HCT116 (cell line): Measurements from ENCODE around the gene ACP7. TPM values are rescaled to one million over a fixed set of nuclear protein-coding genes. Genes with fewer than 3 reads are reported as not detected.

Experiments used
- ATAC-seq: fragments of 200-7000 bp; cut with Tn5 transposase; 2 replicates; pipeline ENCODE4 v1.9.1; 2020; ENCODE audit warnings: mild to moderate bottlenecking, moderate library complexity
- BruUV-seq: library from RNA; stranded (reverse); fragments of 400-500 nt; replicated peaks from 2 replicates; lab custom pipeline; 2021; lab: Mats Ljungman, UMichigan
- CTCF ChIA-PET: fragments of 300-600 bp; sonication (Branson Sonifier 250); formaldehyde crosslinking; loops from one replicate; lab custom pipeline; 2021; ENCODE audit warnings: antibody characterized with exemption; lab: Charles Lee
- POLR2A ChIA-PET: fragments of 300-600, 350-600 bp; sonication (Branson Sonifier 250); formaldehyde crosslinking; loops from one replicate; lab custom pipeline; 2021; ENCODE audit warnings: antibody characterized with exemption; lab: Charles Lee
- RAD21 ChIA-PET, 2 experiments: fragments of 300-600 bp; sonication (Branson Sonifier 250); formaldehyde crosslinking; loops; one replicate each; lab custom pipeline; 2023; ENCODE audit warnings: low total read pairs in 2 of 2; ENCODE audit not compliant: uncharacterized antibody in 2 of 2, unreplicated experiment in 2 of 2, low non-redundant PET in 1 of 2; lab: Charles Lee
- DNase-seq: peaks from one replicate; pipeline ENCODE4 v3.0.0-alpha.2; 2010; ENCODE audit warnings: low read depth, low spot score
- H2AFZ ChIP-seq: fragments of 200-600 bp; shearing (Covaris generic), sonication (generic); 2 replicates; pipeline ENCODE4 v1.6.1; 2017; ENCODE audit warnings: low read depth, mixed run types, mixed read lengths, antibody characterized with exemption, low read length; ENCODE audit not compliant: poor library complexity, severe bottlenecking
- H3K27ac ChIP-seq: 2 replicates; pipeline ENCODE4 v1.5.1; 2012; ENCODE audit warnings: low read depth, low read length
- H3K27me3 ChIP-seq: fragments of 200-600 bp; sonication (generic); 2 replicates; pipeline ENCODE4 v1.6.1; 2016; ENCODE audit warnings: mixed run types, low read length, mixed read lengths; ENCODE audit not compliant: insufficient read depth
- H3K36me3 ChIP-seq, 2 experiments: fragments of 200-500 bp in 1 of 2; fragments of 200-600 bp in 1 of 2; sonication (Bioruptor generic) in 1 of 2; sonication (generic) in 1 of 2; 2 replicates each; pipeline versions ENCODE4 v1.5.1 to v1.6.1; 2014 to 2016; ENCODE audit warnings: low read length in 2 of 2, inconsistent platforms in 1 of 2, mixed read lengths in 1 of 2, mixed run types in 1 of 2; ENCODE audit not compliant: insufficient read depth in 2 of 2, control insufficient read depth in 1 of 2
- H3K4me1 ChIP-seq, 2 experiments: fragments of 200-600 bp in 1 of 2; sonication (generic) in 1 of 2; 2 replicates each; pipeline versions ENCODE4 v1.5.1 to v1.6.1; 2012 to 2017; ENCODE audit warnings: low read length in 2 of 2, inconsistent platforms in 1 of 2, mild to moderate bottlenecking in 1 of 2, mixed read lengths in 1 of 2, mixed run types in 1 of 2, moderate library complexity in 1 of 2; ENCODE audit not compliant: insufficient read depth in 2 of 2, control insufficient read depth in 1 of 2
- H3K4me2 ChIP-seq: fragments of 200-600 bp; sonication (generic); 2 replicates; pipeline ENCODE4 v1.6.1; 2017; ENCODE audit warnings: mixed run types, low read length, mixed read lengths
- H3K4me3 ChIP-seq, 2 experiments: fragments of 200-600 bp in 1 of 2; sonication (generic) in 1 of 2; replicated peaks in 1 of 2; 2 replicates each; pipeline ENCODE4 v1.5.1; 2011 to 2016; ENCODE audit warnings: low read length in 2 of 2, control low read depth in 1 of 2, low read depth in 1 of 2, mild to moderate bottlenecking in 1 of 2, mixed read lengths in 1 of 2, mixed run types in 1 of 2
- H3K79me2 ChIP-seq: fragments of 200-600 bp; sonication (generic); 2 replicates; pipeline ENCODE4 v1.6.1; 2017; ENCODE audit warnings: mild to moderate bottlenecking, mixed run types, low read length, moderate library complexity, mixed read lengths; ENCODE audit not compliant: insufficient read depth
- H3K9ac ChIP-seq: fragments of 200-600 bp; sonication (generic); 2 replicates; pipeline ENCODE4 v1.6.1; 2016; ENCODE audit warnings: low read length, mixed read lengths
- H3K9me2 ChIP-seq: fragments of 200-600 bp; sonication (generic), shearing (Covaris generic); 2 replicates; pipeline ENCODE4 v1.6.1; 2017; ENCODE audit warnings: mixed run types, mild to moderate bottlenecking, moderate library complexity; ENCODE audit not compliant: insufficient read depth
- H3K9me3 ChIP-seq, 2 experiments: fragments of 200-500 bp in 1 of 2; fragments of 200-600 bp in 1 of 2; sonication (Bioruptor generic) in 1 of 2; sonication (generic) in 1 of 2; 2 replicates each; pipeline ENCODE4 v1.6.1; 2014 to 2017; ENCODE audit warnings: low read length in 2 of 2, mixed read lengths in 2 of 2, inconsistent platforms in 1 of 2, low read depth in 1 of 2, mild to moderate bottlenecking in 1 of 2, mixed run types in 1 of 2, moderate library complexity in 1 of 2; ENCODE audit not compliant: control insufficient read depth in 1 of 2, insufficient read depth in 1 of 2
- H4K20me1 ChIP-seq: fragments of 200-600 bp; sonication (generic), shearing (Covaris generic); 2 replicates; pipeline ENCODE4 v1.6.1; 2017; ENCODE audit warnings: mixed run types, mild to moderate bottlenecking, moderate library complexity; ENCODE audit not compliant: insufficient read depth
- CBX3 ChIP-seq: IDR thresholded peaks from 2 replicates; pipeline ENCODE4 v1.6.1; 2012; ENCODE audit warnings: low read depth
- EGR1 ChIP-seq: IDR thresholded peaks from 2 replicates; pipeline ENCODE4 v1.6.1; 2012; ENCODE audit warnings: low read depth
- ELF1 ChIP-seq: IDR thresholded peaks from 2 replicates; pipeline ENCODE4 v1.6.1; 2012; ENCODE audit warnings: low read depth, borderline replicate concordance
- EZH2 ChIP-seq: fragments of 200-600 bp; sonication (generic); IDR thresholded peaks from 2 replicates; pipeline ENCODE4 v1.6.1; 2017; ENCODE audit warnings: antibody characterized with exemption, mixed run types
- FOSL1 ChIP-seq: IDR thresholded peaks from 2 replicates; pipeline ENCODE4 v1.6.1; 2012; ENCODE audit warnings: low read depth
- JUND ChIP-seq: IDR thresholded peaks from 2 replicates; pipeline ENCODE4 v1.6.1; 2012
- MAX ChIP-seq: IDR thresholded peaks from 2 replicates; pipeline ENCODE4 v1.6.1; 2012
- POLR2A ChIP-seq: IDR thresholded peaks from 2 replicates; pipeline ENCODE4 v1.7.0; 2011; ENCODE audit warnings: borderline replicate concordance; ENCODE audit not compliant: insufficient read depth, insufficient read length; ENCODE audit errors: extremely low read depth
- RAD21 ChIP-seq: IDR thresholded peaks from 2 replicates; pipeline ENCODE4 v1.6.1; 2012; ENCODE audit warnings: low read depth, mild to moderate bottlenecking
- SP1 ChIP-seq: IDR thresholded peaks from 2 replicates; pipeline ENCODE4 v1.6.1; 2012; ENCODE audit warnings: low read depth
- SRF ChIP-seq: IDR thresholded peaks from 2 replicates; pipeline ENCODE4 v1.6.1; 2012; ENCODE audit warnings: low read depth
- TCF7L2 ChIP-seq: IDR thresholded peaks from 2 replicates; pipeline ENCODE4 v1.7.0; 2011; ENCODE audit warnings: borderline replicate concordance, inconsistent platforms; ENCODE audit not compliant: insufficient read depth, insufficient read length; ENCODE audit errors: extremely low read depth
- YY1 ChIP-seq: IDR thresholded peaks from 2 replicates; pipeline ENCODE4 v1.6.1; 2011; ENCODE audit warnings: low read length, low read depth, moderate library complexity, mild to moderate bottlenecking; ENCODE audit not compliant: insufficient replicate concordance; ENCODE audit errors: extremely low read depth
- ZBTB33 ChIP-seq: IDR thresholded peaks from 2 replicates; pipeline ENCODE4 v1.6.1; 2011; ENCODE audit warnings: mild to moderate bottlenecking, low read length, moderate library complexity; ENCODE audit not compliant: insufficient replicate concordance; ENCODE audit errors: extremely low read depth
- ZFX ChIP-seq: fragments of 450-650 bp; IDR thresholded peaks from 2 replicates; pipeline ENCODE4 v1.6.1; 2017
- ZNF274 ChIP-seq: fragments of 200-500 bp; sonication (Bioruptor generic); IDR thresholded peaks from 2 replicates; pipeline ENCODE4 v1.6.1; 2014; ENCODE audit warnings: mild to moderate bottlenecking, low read depth, low read length, inconsistent platforms
- intact Hi-C: fragments of 100-400 bp; cut with micrococcal nuclease; formaldehyde crosslinking; loops from 2 replicates; pipeline ENCODE4 v1.10.0; 2022
- total RNA-seq: library from RNA; stranded (reverse); gene quantifications from one replicate; pipeline ENCODE4 v1.2.1, GENCODE V29; 2021; ENCODE audit not compliant: unreplicated experiment
- TF ChIP-seq, protein P1 (sequence below), 3 experiments: fragments of 200-600 bp in 1 of 3; sonication (generic) in 1 of 3; IDR thresholded peaks in 2 of 3; conservative IDR thresholded peaks in 1 of 3; 2 replicates each; pipeline ENCODE4 v1.5.1; 2012 to 2017; ENCODE audit warnings: low read depth in 2 of 3, low read length in 2 of 3, antibody characterized with exemption in 1 of 3, borderline replicate concordance in 1 of 3, control low read depth in 1 of 3, mild to moderate bottlenecking in 1 of 3, mixed read lengths in 1 of 3, mixed run types in 1 of 3, moderate library complexity in 1 of 3; ENCODE audit not compliant: insufficient read depth in 1 of 3

ACP7 gene
- total RNA-seq, 1 experiment from 2014 or later: 4.7 TPM

DNA sequence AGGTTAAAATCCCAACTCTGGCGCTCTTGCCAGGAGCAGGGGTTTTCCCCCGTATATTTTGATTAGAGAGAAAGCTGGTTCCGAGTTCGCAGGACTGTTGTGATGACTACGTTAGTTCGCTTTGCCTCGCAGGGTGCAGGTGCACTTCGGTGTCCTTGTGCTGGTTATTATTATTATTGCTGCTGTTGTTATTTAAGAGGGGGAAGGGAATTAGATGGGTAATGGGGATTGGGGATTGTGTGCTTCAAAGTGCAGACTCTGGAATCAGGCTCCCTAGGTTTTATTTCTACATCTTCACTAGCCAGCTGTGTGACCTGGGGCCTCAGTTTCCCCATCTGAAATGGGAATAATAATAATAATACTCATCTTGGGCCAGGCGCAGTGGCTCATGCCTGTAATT lies 15.2 kb downstream of the ACP7 start:
- BruUV-seq: no TSS peak
- CTCF ChIA-PET: no interaction called here

More for the DNA sequence above, 15.2 kb downstream of the ACP7 start:
- intact Hi-C loops: no loop called here
- RAD21 ChIA-PET: no interaction called here
- Histone ChIP-seq H3K4me2 (no peak overlapping the region), H4K20me1 (no peaks in the 10 kb centered on the region), H3K27ac (no peak overlapping the region), H3K9me3 (no peaks in the 10 kb centered on the region), H2AFZ (no peak overlapping the region), H3K79me2 (no peaks in the 10 kb centered on the region)
- POLR2A ChIA-PET: no interaction called here
- TF ChIP-seq ZFX (no peak), RAD21 (no peak), TCF7L2 (no peak), CBX3 (no peak), ELF1 (no peak), SP1 (no peak), FOSL1 (no peak), POLR2A (no peak), JUND (no peak), ZNF274 (no peak), ZBTB33 (no peak), YY1 (no peak), SRF (no peak), MAX (no peak), EGR1 (no peak), EZH2 (no peak)
- TF ChIP-seq, protein P1, sequence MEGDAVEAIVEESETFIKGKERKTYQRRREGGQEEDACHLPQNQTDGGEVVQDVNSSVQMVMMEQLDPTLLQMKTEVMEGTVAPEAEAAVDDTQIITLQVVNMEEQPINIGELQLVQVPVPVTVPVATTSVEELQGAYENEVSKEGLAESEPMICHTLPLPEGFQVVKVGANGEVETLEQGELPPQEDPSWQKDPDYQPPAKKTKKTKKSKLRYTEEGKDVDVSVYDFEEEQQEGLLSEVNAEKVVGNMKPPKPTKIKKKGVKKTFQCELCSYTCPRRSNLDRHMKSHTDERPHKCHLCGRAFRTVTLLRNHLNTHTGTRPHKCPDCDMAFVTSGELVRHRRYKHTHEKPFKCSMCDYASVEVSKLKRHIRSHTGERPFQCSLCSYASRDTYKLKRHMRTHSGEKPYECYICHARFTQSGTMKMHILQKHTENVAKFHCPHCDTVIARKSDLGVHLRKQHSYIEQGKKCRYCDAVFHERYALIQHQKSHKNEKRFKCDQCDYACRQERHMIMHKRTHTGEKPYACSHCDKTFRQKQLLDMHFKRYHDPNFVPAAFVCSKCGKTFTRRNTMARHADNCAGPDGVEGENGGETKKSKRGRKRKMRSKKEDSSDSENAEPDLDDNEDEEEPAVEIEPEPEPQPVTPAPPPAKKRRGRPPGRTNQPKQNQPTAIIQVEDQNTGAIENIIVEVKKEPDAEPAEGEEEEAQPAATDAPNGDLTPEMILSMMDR (IDR thresholded peaks at IDR 0.05 in 2 of 3, conservative IDR thresholded peaks at IDR 0.05 in 1 of 3; ENCODE audit: borderline replicate concordance in 1 of 3, insufficient read depth in 1 of 3, low read depth in 2 of 3, low read length in 2 of 3): no peak
- TF ChIP-seq, all 23 proteins: peak for 0
- no peak overlapping the region for H3K9ac ChIP-seq
- H3K4me3 ChIP-seq: no peak overlapping the region
- no peaks in the 10 kb centered on the region for H3K4me1 ChIP-seq
- no peaks in the 10 kb centered on the region for H3K36me3 ChIP-seq
- no peaks in the 10 kb centered on the region for H3K9me2 ChIP-seq
- no peaks in the 10 kb centered on the region for H3K27me3 ChIP-seq
- ATAC-seq: no peak
- DNase-seq: no peak
